Trophoblast cell (in vitro differentiated cells and primary cell): ENCODE results near the gene MALRD1.

Experiments
- DNase-seq, 2 donors: peaks; one replicate each; pipeline ENCODE4 v3.0.0-alpha.2; 2016
- H2AFZ ChIP-seq: 2 replicates; pipeline ENCODE4 v1.6.1; 2013; ENCODE audit warnings: low read length, moderate library complexity, mild to moderate bottlenecking; ENCODE audit not compliant: insufficient read depth, poor library complexity
- H2AK5ac ChIP-seq: 2 replicates; pipeline ENCODE4 v1.6.1; 2013; ENCODE audit warnings: mild to moderate bottlenecking, low read length
- H2BK120ac ChIP-seq: 2 replicates; pipeline ENCODE4 v1.6.1; 2013; ENCODE audit warnings: low read length, mild to moderate bottlenecking, moderate library complexity; ENCODE audit not compliant: insufficient read depth, poor library complexity
- H2BK12ac ChIP-seq: 2 replicates; pipeline ENCODE4 v1.6.1; 2013; ENCODE audit warnings: mild to moderate bottlenecking, low read length, moderate library complexity
- H2BK5ac ChIP-seq: 2 replicates; pipeline ENCODE4 v1.6.1; 2013; ENCODE audit warnings: low read length, low read depth, moderate library complexity, mild to moderate bottlenecking; ENCODE audit not compliant: poor library complexity
- H3K14ac ChIP-seq: 2 replicates; pipeline ENCODE4 v1.6.1; 2013; ENCODE audit warnings: mild to moderate bottlenecking, low read length
- H3K18ac ChIP-seq: 2 replicates; pipeline ENCODE4 v1.6.1; 2013; ENCODE audit warnings: mild to moderate bottlenecking, low read length
- H3K23ac ChIP-seq: 2 replicates; pipeline ENCODE4 v1.6.1; 2013; ENCODE audit warnings: low read length
- H3K27ac ChIP-seq: 2 replicates; pipeline ENCODE4 v1.5.1; 2013; ENCODE audit warnings: low read depth, mild to moderate bottlenecking, inconsistent platforms, low read length, moderate library complexity
- H3K27me3 ChIP-seq: 2 replicates; pipeline ENCODE4 v1.6.1; 2013; ENCODE audit warnings: inconsistent platforms, mild to moderate bottlenecking, low read length, moderate library complexity; ENCODE audit not compliant: insufficient read depth
- H3K36me3 ChIP-seq, 2 experiments: 1 replicate in 1 of 2; 2 replicates in 1 of 2; pipeline ENCODE4 v1.6.1; 2013; ENCODE audit warnings: low read length in 2 of 2, mild to moderate bottlenecking in 2 of 2, moderate library complexity in 1 of 2; ENCODE audit not compliant: insufficient read depth in 2 of 2, control insufficient read depth in 1 of 2
- H3K4ac ChIP-seq: 2 replicates; pipeline ENCODE4 v1.6.1; 2013; ENCODE audit warnings: low read depth, mild to moderate bottlenecking, low read length, moderate library complexity
- H3K4me1 ChIP-seq, 2 experiments: 1 replicate in 1 of 2; 2 replicates in 1 of 2; pipeline ENCODE4 v1.6.1; 2013; ENCODE audit warnings: low read length in 2 of 2, mild to moderate bottlenecking in 2 of 2, moderate library complexity in 1 of 2; ENCODE audit not compliant: insufficient read depth in 2 of 2, control insufficient read depth in 1 of 2
- H3K4me2 ChIP-seq: 2 replicates; pipeline ENCODE4 v1.6.1; 2013; ENCODE audit warnings: inconsistent platforms, mild to moderate bottlenecking, low read length, moderate library complexity
- H3K4me3 ChIP-seq: 2 replicates; pipeline ENCODE4 v1.5.1; 2013; ENCODE audit warnings: mild to moderate bottlenecking, low read depth, low read length, inconsistent platforms
- H3K79me1 ChIP-seq: one replicate; pipeline ENCODE4 v1.6.1; 2013; ENCODE audit warnings: low read length
- H3K79me2 ChIP-seq: 2 replicates; pipeline ENCODE4 v1.6.1; 2013; ENCODE audit warnings: low read length, mild to moderate bottlenecking; ENCODE audit not compliant: control insufficient read depth, insufficient read depth, poor library complexity
- H3K9ac ChIP-seq: 2 replicates; pipeline ENCODE4 v1.6.1; 2013; ENCODE audit warnings: mild to moderate bottlenecking, low read length
- H3K9me3 ChIP-seq: 2 replicates; pipeline ENCODE4 v1.6.1; 2013; ENCODE audit warnings: low read depth, mild to moderate bottlenecking, control low read depth, inconsistent platforms, low read length; ENCODE audit not compliant: insufficient read depth
- H4K12ac ChIP-seq: 2 replicates; pipeline ENCODE4 v1.6.1; 2013; ENCODE audit warnings: low read depth, mild to moderate bottlenecking, low read length, moderate library complexity
- H4K8ac ChIP-seq: 2 replicates; pipeline ENCODE4 v1.6.1; 2013; ENCODE audit warnings: low read depth, mild to moderate bottlenecking, low read length, moderate library complexity
- H4K91ac ChIP-seq: one replicate; pipeline ENCODE4 v1.6.1; 2013; ENCODE audit warnings: low read depth, mild to moderate bottlenecking, low read length, moderate library complexity
- WGBS: extraction: QIAGEN DNeasy Blood & Tissue Kit; methylation state at CpG from one replicate; pipeline ENCODE4 v1.1.7; 2013; ENCODE audit warnings: missing lambda C conversion rate; ENCODE audit not compliant: insufficient read length, insufficient coverage; ENCODE audit errors: extremely low coverage; 5-methylcytosine and 5-hydroxymethylcytosine counted together

MALRD1 gene

DNA sequence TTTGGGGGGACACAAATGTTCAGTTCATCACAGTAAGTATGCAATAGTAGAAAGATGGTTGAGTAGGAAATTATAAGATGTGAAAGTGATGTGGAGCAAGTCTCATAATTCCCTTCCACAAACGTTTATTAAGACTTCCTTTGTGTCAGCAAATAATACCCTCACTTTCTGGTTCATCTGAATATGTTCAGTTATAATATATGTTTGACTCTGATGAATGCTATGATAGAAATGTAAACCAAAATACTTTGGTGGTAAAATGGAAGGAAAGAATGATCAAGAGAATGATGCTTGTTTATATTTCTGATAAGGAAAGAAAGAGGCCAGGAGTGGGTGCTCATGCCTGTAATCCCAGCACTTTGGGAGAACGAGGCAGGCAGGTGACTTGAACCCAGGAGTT is 655.9 kb downstream of the MALRD1 start:
- no peak overlapping the region for H2BK120ac ChIP-seq
- no peak overlapping the region for H3K14ac ChIP-seq
- no peak overlapping the region for H2AFZ ChIP-seq
- no peaks in the 10 kb centered on the region for H3K27me3 ChIP-seq
- no peak overlapping the region for H3K27ac ChIP-seq
- H4K8ac ChIP-seq, result no peak overlapping the region
- H2BK5ac ChIP-seq, result no peak overlapping the region
- no peak overlapping the region for H4K91ac ChIP-seq
- H3K79me2 ChIP-seq, result no peaks in the 10 kb centered on the region
- no peak overlapping the region for H3K18ac ChIP-seq
- DNase-seq, result no peak
- H3K4me3 ChIP-seq, result no peak overlapping the region
- no peak overlapping the region for H2BK12ac ChIP-seq
- no peaks in the 10 kb centered on the region for H3K9me3 ChIP-seq
- no peaks in the 10 kb centered on the region for H3K79me1 ChIP-seq
- no peak overlapping the region for H3K4me2 ChIP-seq
- no peaks in the 10 kb centered on the region for H3K36me3 ChIP-seq
- no peaks in the 10 kb centered on the region for H3K4me1 ChIP-seq
- H3K9ac ChIP-seq, result no peak overlapping the region
- no CpG with 5 or more reads among the region's 2 CpGs for WGBS
- no peak overlapping the region for H4K12ac ChIP-seq
- H3K4ac ChIP-seq, result no peak overlapping the region
- H2AK5ac ChIP-seq, result no peak overlapping the region
- H3K23ac ChIP-seq, result no peak overlapping the region

DNA sequence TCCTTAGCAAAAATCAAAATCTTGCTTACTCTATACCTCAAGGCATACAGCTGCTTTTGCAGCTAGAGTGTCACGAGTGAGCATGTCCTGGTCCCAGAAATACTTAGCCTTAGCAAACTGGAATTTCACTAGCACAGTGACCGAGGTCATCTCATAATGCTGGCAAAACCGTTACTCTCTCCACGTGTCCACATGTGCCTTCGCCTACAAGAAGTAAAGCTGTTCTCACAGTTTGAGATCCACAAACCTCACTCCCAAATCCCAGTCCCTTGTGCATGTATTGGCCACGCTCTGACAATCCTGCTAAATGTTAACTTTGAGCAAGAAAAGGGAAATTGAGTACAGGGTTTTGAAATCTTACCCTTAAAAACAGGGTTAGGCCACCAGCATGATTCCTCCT is 656.6 kb downstream of the MALRD1 start:
- no peak overlapping the region for H2BK5ac ChIP-seq
- no peak overlapping the region for H2BK120ac ChIP-seq
- WGBS, result no CpG with 5 or more reads among the region's 6 CpGs
- no peak overlapping the region for H3K27ac ChIP-seq
- no peak overlapping the region for H4K12ac ChIP-seq
- H3K4ac ChIP-seq, result no peak overlapping the region
- no peak overlapping the region for H4K8ac ChIP-seq
- H3K9me3 ChIP-seq, result no peaks in the 10 kb centered on the region
- no peaks in the 10 kb centered on the region for H3K4me1 ChIP-seq
- H3K4me2 ChIP-seq, result no peak overlapping the region
- H3K36me3 ChIP-seq, result no peaks in the 10 kb centered on the region
- no peaks in the 10 kb centered on the region for H3K79me2 ChIP-seq
- no peak overlapping the region for H3K23ac ChIP-seq
- no peak overlapping the region for H3K9ac ChIP-seq
- no peak overlapping the region for H2AFZ ChIP-seq
- no peaks in the 10 kb centered on the region for H3K27me3 ChIP-seq
- H3K14ac ChIP-seq, result no peak overlapping the region
- H4K91ac ChIP-seq, result no peak overlapping the region
- H2AK5ac ChIP-seq, result no peak overlapping the region
- no peaks in the 10 kb centered on the region for H3K79me1 ChIP-seq
- H3K18ac ChIP-seq, result no peak overlapping the region
- no peak overlapping the region for H2BK12ac ChIP-seq
- H3K4me3 ChIP-seq, result no peak overlapping the region
- DNase-seq, result no peak

DNA sequence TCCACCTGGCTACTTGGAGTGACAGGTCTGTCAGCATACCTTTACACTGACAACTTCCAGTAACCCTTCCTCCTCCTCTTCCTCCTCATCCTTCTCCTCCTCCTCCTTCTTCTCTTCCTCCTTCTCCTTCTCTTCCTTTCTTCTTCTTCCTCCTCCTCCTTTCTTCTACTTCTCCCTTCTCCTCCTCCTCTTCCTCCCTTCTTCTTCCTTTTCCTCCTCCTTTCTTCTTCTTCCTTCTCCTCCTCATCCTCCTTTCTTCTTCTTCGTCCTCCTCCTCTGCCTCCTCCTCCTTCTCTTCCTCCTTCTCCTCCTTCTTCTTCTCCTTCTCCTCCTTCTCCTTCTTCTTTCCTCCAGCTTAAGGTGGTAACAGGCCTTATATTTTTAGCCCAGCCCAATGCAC is 658.3 kb downstream of the MALRD1 start:
- no peak overlapping the region for H2BK12ac ChIP-seq
- H3K27ac ChIP-seq, result no peak overlapping the region
- H2BK5ac ChIP-seq, result no peak overlapping the region
- H3K4me3 ChIP-seq, result no peak overlapping the region
- WGBS, result 94% methylated on average over 1 of the region's 1 CpG
- no peak overlapping the region for H2BK120ac ChIP-seq
- peaks cover 2% of the 10 kb centered on the region for H3K9me3 ChIP-seq
- no peak overlapping the region for H3K4me2 ChIP-seq
- H3K79me2 ChIP-seq, result no peaks in the 10 kb centered on the region
- no peak overlapping the region for H3K18ac ChIP-seq
- no peak overlapping the region for H4K8ac ChIP-seq
- H3K23ac ChIP-seq, result no peak overlapping the region
- no peaks in the 10 kb centered on the region for H3K27me3 ChIP-seq
- H3K79me1 ChIP-seq, result no peaks in the 10 kb centered on the region
- H3K36me3 ChIP-seq, result no peaks in the 10 kb centered on the region
- no peak overlapping the region for H3K14ac ChIP-seq
- peak in 1 of 2 donors; percentile 27 for DNase-seq
- H2AK5ac ChIP-seq, result no peak overlapping the region
- no peak overlapping the region for H3K9ac ChIP-seq
- H3K4me1 ChIP-seq, result no peaks in the 10 kb centered on the region
- no peak overlapping the region for H4K91ac ChIP-seq
- H3K4ac ChIP-seq, result no peak overlapping the region
- no peak overlapping the region for H2AFZ ChIP-seq
- no peak overlapping the region for H4K12ac ChIP-seq

DNA sequence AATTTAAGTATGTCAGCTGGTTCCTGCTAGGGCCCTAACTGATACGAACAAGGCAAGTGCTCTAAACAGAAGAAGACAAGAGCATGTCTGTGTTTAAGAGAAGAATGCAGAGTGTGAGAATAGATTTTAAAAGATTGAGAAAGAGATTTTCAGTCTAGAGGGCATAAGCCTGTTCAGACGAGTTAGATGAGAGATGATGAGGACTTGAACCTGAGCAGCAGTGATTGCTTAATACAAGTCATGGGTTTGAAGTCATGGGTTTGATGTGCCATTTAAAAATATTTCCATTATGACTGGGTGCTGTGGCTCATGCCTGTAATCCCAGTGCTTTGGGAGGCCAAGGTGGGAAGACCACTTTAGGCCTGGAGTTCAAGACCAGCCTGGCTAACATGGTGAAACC is 658.8 kb downstream of the MALRD1 start:
- WGBS, result no CpG with 5 or more reads among the region's 2 CpGs
- Histone ChIP-seq H4K91ac (no peak overlapping the region), H4K8ac (no peak overlapping the region), H2BK12ac (no peak overlapping the region), H2BK5ac (no peak overlapping the region), H3K79me1 (no peaks in the 10 kb centered on the region), H3K79me2 (no peaks in the 10 kb centered on the region), H3K4me3 (no peak overlapping the region), H3K9ac (no peak overlapping the region), H2AFZ (no peak overlapping the region), H3K4me1 (no peaks in the 10 kb centered on the region), H4K12ac (no peak overlapping the region), H3K4me2 (no peak overlapping the region), H2AK5ac (no peak overlapping the region), H2BK120ac (no peak overlapping the region), H3K4ac (no peak overlapping the region), H3K27ac (no peak overlapping the region), H3K27me3 (no peaks in the 10 kb centered on the region), H3K36me3 (no peaks in the 10 kb centered on the region), H3K9me3 (peaks cover 2% of the 10 kb centered on the region), H3K14ac (no peak overlapping the region), H3K18ac (no peak overlapping the region), H3K23ac (no peak overlapping the region)
- peak in 1 of 2 donors; percentile 23 for DNase-seq
